D721Med (cell line): ENCODE results near the gene SOX18.

Source experiments
- DNase-seq: peaks from one replicate; pipeline ENCODE4 v3.0.0; 2011; ENCODE audit warnings: low spot score; ENCODE audit not compliant: insufficient read length
- FAIRE-seq: peaks from 2 replicates; lab custom pipeline; 2011; peaks lifted over from hg19 to GRCh38; lab: Jason Lieb, UNC
- CTCF ChIP-seq: IDR thresholded peaks from 2 replicates; pipeline ENCODE4 v1.5.1; 2012; ENCODE audit warnings: mild to moderate bottlenecking, control low read depth; ENCODE audit not compliant: insufficient read depth; ENCODE audit errors: missing control alignments

Gene SOX18

GRCh38 chr20:64029293-64030117 lies 19.9 kb downstream of the SOX18 start:
- TF ChIP-seq CTCF: no peak
- DNase-seq: no peak
- no peak for FAIRE-seq

GRCh38 chr20:64027981-64028685 lies 21.3 kb downstream of the SOX18 start:
- TF ChIP-seq CTCF: no peak
- FAIRE-seq (no peak), DNase-seq (no peak)

- no peak for TF ChIP-seq CTCF
- no peak for FAIRE-seq
- DNase-seq: no peak
These were observed 23.5 kb downstream of the SOX18 start for GRCh38 chr20:64025826-64026412.

- no peak for FAIRE-seq
- TF ChIP-seq CTCF: no peak
- DNase-seq: no peak
These were observed 24.2 kb downstream of the SOX18 start for GRCh38 chr20:64025101-64025825.

- no peak for FAIRE-seq
- DNase-seq: no peak
- TF ChIP-seq CTCF: no peak
These were observed 25.1 kb downstream of the SOX18 start for GRCh38 chr20:64024141-64024990.
